HG03135 (cell line): ENCODE measurements around the gene SLC25A21.

Experiments used
- ATAC-seq: cut with Tn5 transposase; IDR thresholded peaks from one replicate; pipeline ENCODE4 v1.9.1; 2021; ENCODE audit warnings: mild to moderate bottlenecking, moderate library complexity; ENCODE audit not compliant: unreplicated experiment

Gene SLC25A21

DNA sequence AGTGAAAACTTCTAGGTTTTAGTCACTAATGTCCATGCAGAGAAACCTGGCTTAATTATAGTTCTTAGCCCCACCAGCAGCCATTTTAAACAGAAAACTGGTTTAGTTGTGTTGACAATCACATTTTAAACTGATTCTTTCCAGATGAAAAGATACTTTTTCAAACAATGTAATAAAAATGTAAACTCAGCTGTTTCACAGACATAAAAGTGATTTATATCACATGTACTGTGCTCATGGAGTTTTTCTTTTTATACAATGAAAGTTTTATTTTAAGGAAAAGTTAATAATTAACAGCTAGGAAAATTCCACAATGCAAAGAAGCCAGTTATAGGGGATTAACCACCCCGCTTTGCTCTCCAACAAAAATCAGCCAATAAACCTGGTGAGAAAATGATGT is 381.0 kb downstream of the SLC25A21 start:
- no peak for ATAC-seq

DNA sequence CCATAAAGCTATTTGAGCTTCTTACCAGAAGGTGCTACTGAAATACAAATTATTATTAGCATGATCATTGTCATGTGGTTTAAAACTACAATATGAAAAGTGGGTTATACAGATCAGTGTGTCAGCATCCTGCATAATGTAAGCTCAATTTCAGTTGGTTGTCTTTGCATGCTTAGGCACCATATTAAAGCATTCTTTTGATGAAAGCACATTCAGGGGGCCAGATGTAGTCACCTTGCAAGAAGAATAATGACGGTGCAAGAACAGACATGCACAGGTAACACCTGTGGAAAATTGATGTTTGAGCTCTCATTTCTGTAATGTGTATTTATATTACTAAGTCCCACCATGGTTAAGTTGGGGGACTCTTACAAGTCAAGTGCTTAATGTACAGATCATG is 386.9 kb downstream of the SLC25A21 start:
- no peak for ATAC-seq

DNA sequence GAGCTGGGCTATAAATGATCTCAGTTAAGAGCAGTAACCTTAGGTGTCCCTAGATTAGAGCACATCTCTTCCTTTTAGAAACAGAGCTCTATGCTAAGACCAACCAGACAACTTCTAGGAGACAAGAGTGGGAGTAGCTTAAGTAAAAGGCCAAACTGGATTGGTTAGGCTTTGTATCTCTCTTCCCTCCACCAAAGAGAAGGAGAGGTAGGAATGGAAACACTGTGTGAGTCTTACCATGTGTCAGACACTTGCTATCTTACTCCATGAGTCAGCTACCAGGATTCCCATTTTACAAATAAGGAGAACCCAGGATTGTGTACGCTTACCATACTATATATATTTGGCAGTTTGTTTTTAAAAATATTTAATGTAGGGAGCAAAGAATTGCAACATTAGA is 387.9 kb downstream of the SLC25A21 start:
- no peak for ATAC-seq

DNA sequence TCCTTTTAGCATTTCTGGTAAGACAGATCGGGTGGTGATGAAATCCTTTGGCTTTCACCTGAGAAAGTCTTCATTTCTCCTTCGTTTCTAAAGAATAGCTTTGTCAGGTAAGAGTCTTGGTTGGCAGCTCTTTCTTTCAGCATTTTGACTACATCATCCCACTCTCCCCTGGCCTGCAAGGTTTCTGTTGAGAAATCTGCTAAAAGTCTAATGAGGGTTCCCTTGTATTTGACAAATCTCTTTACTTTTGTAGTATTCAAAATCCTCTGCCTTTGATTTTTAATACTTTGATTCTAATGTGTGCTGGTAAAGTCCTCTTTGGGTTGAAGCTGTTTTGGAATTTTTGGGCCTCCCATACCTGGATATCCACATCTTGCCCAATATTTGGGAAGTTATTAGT is 390.5 kb downstream of the SLC25A21 start:
- no peak for ATAC-seq

DNA sequence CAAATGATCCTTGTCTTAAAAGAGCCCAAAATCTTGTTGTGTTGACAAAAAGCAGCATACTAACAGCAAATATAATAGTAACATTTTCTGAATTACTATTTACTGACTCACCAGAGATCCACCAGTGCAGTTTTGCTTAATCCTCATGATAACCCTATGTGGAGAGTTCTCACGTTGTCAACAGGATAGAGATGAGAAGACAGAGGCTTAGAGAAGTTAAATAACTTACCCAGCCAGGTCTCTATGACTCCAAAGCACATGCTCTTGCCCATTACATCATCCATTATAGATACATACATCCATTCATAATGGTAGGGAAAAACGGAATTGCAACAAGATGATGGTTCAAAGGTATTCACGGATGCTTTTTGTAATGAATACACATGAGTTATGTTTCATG is 398.8 kb downstream of the SLC25A21 start:
- ATAC-seq: no peak

DNA sequence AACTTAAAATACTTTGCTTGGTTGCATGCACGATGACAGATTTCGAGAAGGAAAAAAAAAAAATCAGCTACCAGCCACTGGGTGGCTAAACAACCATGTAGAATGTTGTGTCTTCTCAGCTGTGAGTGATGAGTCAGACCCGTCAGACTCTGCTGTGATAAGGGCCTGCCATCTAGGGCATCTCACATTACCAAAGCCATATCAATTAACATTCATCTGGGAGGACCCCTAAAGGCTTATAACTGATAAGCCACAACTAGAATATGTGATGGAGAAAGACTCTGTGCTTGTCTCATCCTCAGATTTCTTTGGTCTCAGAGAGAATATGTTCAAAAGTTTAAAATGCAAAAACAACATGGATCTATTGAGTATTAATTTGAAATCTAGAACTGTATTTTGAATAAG is 399.3 kb downstream of the SLC25A21 start:
- ATAC-seq: no peak

DNA sequence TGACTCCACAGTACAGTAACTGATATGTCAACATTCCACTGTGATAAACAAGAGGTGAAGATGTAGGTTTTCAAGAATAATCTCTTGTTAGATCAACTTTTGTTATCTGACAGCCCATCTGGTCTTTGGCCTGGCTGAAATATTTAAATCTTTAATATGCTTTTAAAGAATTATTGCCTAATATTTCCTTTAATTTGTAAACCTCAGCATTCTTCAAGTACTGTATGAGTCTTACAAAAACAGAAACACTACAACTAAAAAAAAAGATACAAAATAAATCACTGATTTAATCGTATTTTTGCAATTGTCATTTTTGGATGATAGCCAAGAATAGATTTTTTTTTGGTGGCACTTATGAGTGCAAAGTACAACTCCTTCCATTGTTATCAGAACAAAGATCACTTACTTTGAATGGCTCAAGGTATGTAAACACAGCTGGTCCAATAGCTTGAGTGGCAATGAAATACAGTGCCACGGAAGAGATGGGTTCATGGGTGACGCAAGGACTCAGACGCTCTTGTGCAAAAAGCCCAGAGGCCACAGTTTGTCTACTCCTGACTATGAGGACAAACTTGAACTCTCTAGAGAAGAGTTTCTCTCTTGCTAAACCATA is 401.3 kb downstream of the SLC25A21 start:
- no peak for ATAC-seq

DNA sequence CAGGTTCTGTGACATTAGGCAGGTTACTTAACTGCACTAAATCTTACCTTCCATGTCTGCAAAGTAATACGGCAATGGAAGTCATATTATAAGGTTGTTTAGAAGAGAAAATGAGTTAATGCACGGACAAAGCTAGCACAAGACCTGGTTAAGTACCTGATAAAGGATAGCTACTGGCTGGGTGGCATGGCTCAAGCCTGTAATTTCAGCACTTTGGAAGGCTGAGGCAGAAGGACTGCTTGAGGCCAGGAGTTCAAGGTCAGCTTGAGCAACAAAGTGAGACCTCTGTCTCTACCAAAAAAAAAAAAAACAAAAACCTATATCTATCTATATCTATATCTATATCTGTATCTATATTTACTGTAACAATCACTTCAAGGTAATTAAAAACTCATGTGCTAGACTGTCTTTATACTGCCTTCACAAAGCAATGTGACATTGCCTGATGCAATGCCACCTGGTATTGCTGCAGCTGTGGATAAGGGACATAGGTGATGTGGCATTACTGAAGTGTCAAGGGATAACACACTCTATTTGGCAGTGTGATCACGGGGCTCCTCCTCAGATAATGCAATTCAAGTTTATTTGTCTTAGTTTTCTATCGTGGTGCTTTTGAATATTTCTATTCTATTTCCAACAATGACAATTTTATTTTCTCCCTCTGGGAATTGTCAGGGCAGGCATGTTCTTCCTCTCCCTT is 403.6 kb downstream of the SLC25A21 start:
- ATAC-seq: no peak

DNA sequence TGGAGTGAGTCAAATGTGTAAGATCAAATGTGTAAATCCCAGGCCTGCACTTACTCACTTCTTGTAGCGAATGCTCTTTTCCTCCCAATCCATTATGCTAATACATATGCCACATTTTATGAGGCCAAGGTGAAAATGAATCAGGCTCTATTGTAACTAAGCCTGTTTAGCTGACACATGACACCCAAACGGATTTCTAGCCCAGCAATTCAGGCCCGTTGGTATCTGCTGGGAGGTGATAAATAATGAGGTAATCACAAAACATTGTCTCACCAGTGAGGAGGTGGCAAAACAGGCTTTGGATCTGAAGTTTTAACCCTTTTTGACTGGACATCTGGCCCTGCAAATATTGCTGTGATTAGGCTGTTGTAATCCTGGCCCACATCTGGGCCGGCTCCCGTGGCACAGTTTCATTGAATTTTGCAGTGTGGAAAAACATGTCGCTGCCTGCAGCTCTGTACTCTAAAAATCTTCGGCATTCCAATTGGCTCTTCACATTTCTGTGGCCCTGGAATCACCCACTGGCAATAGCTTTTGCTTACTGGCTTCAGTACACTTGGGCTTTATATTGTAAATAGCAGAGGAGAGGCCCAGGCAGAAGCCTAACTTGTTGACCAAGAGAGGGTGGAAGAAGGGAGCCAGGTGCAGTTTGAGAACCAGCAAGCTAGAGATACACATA is 404.7 kb downstream of the SLC25A21 start:
- ATAC-seq: no peak

DNA sequence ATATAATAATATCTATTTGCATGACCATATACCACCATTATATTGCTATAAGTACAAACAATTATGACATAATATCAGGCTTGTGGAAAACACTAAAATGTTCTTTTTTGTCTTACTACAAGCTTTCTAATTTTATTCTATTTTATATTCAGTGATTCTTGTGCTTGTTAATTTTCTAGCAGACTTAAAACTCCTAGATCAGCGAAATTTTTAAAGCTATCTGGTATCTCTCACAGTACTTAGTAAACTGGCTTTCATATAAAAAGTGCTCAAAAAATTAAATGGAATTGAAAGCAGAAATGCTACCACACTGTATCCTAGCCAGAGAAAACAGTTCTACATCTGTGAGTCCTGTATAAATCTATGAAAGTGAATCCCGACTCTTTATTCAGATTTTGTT is 405.4 kb downstream of the SLC25A21 start:
- ATAC-seq: no peak

DNA sequence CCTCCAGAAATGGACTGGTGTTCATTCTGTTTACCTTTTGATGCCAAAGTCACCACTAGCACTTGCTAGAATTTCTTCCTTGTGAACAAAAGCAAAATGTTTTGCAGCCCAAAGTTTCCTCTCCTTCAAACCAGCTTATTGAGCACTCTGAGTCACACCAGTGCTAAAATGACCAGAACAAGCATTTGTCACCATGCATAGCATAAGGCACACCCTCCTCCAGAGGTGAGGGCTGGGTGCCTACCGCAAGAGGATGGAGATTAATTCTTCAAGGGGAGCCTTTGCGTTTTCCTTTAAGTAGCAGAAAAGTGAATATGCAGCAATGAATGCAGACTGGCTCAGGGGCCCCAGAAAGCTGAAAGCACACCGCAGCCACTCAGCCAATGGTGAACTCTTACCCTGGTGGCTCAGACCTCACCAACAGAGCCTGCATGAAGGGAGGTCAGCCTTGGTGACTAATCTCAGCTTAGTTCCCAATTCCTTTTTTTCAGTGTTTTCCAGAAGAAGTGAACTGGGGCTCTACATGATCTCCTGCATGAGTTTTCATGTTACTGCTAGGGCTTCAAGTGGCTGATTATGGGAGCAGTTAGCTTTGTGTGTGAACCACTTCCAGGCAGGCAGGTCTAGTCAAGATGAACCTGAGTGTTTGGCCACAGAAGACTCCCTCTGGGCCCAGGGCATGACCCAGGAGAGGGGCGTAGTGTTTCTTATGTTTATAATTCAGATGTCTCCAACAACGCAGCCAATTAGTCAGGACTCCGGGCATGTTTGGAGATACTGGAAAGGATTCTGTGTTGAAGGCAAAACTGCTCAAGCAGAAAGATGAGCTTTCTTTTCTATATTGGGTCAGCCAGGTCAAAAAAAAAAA is 414.4 kb downstream of the SLC25A21 start:
- no peak for ATAC-seq

DNA sequence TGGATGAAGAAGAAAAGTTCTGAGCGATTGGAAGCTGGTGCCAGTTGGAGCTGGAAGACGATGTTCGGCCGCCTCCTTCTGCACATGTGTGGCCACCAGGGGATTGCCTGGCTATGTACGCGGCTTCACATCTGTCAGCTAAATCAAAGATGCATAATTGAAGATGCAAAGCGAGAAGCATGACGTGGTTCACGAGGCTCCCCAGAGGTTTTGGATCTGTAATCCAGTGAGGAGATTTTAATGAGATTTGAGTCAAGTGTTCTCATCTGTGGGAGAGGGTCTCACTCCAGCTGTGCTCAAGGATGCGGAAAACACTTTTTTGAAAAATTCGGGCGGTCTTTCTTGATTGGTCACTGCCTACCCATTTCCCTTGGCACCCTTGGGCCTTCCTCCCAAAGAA is 416.2 kb downstream of the SLC25A21 start:
- no peak for ATAC-seq

DNA sequence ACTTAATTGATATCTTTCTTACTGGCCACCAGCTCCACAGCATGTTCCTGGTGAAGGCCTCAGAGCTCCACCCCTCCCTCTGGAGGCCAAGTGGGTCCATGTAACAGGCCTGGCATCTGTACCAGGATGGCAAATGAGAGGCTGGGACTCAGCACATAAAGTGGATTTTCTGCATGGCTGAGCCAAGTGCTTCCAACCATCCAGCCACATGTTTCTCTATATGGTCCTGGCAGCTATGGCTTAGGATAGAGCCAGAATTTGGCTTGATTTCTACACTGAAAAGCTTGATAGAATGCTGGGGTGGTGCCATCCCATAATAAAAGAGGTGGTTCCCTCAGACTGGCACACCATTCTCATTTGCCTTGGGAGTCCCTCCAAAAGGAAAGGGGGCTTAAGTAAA is 416.6 kb downstream of the SLC25A21 start:
- ATAC-seq: no peak

DNA sequence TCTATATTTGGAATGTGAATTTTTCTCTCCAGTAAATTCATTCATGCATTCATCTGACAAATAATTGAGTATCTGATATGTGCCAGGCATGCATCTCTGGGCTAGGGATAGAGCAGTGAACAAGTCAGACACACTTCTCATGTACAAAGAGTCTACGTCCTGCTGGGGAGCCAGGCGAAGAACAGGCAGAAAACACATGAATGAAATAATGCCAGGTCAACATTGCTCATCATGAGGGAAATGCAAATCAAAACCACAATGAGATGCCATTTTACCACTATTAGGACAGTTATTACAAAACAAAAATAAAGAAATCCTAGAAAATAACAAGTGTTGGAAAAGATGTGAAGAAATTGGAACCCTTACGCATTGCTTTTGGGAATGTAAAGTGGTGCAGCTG is 420.5 kb downstream of the SLC25A21 start:
- no peak for ATAC-seq

DNA sequence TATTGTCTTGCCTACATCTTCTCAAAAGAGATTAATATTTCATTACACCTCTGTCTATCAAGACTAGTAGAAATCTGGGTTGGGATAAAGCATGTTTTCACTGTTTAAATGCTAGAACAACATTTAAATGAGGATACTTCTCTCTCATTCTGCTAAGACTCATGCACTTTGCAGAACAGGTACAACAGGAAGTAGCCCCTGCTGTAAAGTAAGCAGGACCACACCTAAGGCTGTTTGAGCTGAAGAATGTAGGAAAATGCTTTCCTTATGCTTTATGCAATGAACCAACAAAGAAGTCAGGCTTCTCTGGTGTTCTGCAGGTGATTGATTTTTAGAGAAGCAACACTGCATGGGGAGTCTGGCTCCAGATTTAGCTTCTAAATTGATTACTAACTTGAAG is 421.3 kb downstream of the SLC25A21 start:
- no peak for ATAC-seq

DNA sequence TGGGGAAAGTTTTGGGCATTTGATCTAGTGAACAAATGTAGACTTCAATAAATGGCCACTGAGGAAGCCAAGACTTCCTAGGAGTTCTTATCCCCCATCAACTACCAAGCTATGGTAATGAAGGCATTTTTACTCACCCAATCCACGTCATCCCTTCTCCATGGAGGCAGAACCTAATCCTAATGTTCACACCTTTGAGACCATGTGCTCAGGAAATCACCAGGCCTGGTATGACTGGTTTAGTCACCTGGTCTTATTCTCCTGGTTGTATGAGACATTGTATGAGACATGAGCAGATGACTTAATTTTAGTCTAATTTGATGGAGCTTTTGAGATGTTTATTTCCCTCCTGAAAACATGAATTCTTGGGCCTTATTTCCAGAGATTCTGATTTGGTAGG is 422.2 kb downstream of the SLC25A21 start:
- no peak for ATAC-seq

DNA sequence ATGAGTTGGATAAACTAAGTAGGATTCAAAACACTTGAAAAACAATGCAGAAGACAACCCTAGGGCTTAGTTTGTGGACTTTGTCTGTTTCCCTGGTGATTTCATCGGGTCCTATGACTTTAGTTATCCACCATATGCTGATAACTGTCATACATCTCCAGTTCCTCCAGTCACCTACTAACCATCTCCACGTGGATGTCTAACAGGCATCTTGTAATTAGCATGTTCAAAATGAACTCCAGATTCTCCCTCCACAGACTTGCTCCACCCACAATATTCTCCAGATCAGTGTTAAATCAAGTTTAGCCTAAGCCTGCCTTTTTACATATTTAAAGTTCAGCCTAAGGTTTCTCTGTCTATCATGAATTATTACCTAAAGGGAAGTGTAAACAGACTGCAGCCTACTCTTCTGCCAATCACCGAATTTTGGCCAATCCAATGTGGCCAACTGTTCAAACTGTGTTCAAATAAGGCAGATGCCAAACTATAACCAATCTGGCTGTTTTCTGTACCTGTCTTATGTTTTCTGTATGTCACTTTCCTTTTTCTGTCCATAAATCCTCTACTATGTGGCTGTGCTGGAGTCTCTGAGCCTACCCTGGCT is 423.7 kb downstream of the SLC25A21 start:
- ATAC-seq: no peak

DNA sequence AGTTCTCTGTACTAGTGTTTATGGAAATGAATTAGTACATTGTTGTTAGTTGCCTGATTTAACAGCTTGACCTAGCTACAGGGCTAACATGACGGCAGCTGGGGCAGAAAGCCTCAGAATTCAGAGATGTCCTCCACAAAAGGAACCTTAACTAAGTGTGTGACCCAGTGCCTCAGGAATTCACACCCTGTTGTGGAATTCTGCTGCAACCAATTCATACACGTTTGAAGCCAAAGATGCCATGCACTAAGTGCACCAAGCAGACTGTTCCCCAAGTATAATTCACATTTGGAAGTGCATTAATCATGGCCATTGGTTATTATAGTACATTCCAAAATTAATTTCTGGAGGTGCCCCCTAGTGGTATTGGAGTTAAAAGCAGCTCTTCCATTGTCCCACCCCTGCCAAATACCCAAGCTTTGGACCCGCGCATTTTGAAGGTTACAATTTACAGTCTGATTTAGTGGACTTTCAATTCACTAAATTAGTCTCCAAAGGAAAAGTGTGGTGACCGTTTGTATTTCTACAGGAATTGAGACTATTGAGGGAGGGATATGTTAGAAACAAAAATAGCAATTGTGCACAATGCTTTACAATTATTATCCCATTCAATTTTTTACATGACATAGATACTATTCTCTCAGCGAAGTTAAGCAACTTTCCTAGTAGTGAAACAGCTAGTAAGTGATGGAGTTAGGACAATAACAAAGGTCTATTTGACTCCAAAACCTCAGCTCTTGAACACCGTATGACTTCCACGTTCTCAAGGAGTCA is 424.8 kb downstream of the SLC25A21 start:
- no peak for ATAC-seq

DNA sequence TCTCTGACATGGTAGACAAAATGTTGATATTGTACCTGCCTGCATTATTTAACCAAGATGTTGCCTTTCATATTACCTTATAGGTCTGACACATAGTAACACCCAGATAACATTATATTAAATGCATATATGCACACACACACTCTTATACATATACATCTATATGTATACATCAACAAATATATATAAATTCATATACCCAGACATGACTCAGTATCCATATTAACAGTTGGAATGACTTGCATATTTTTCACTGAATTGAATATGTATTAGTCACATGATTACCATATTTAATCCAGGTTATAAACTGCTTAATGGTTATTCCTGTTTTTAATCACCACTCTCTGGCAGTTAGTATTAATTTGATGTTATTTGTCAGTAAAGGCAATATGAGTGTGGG is 425.5 kb downstream of the SLC25A21 start:
- no peak for ATAC-seq

DNA sequence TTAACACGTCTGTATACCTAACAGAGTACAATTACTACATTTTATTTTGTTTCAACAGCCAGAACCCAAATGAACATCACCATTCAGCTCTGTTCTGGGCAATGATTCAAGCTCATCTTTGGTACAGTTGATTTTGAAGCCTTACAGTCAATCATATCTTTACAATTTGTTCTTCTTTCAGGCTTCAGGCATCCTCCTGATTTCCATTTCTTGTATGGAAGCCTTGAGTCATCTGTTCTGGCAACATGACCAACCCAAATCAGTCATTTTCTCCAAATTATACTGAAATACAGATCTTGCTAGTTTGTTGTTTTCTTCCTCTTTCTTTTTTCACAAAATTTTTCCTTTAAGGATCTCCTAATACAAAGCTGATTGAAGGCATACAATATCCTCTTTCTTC is 430.5 kb downstream of the SLC25A21 start:
- no peak for ATAC-seq
